ENCODE data around the gene EEF1AKMT3. TPM values are rescaled to one million over a fixed set of nuclear protein-coding genes. Genes with fewer than 3 reads are reported as not detected.

The EEF1AKMT3 gene
- total and polyA plus RNA-seq, 2 experiments from 2014 or later: 1.3 to 5.3 TPM

DNA sequence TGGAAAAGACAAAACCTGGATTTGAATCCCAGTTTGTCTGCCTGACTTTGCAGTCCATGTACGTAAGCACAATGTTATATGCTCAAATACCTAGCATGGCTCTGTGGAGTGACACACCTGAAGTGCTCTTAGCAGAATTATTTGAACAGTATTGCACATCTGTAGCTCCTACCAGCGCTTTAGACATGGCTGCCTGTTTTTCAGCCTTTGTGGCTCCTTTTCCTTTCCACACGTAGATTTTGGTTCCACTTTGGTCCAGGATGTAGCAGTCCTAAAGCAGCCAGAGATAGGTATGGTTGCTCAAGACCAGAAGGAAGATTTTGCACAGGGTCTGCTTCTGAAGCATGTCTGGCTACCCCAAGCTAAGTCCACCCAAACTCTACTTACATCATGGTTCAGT lies 37.0 kb downstream of the EEF1AKMT3 start:
- Histone ChIP-seq H3K79me2 (replicated peaks; ENCODE audit: insufficient read depth) (no peaks in the 10 kb centered on the region), H3F3A (replicated peaks; ENCODE audit: low read depth) (no peaks in the 10 kb centered on the region; the same call in 1 of the 2 replicates), H3K27me3 (ENCODE audit: insufficient read depth) (no peaks in the 10 kb centered on the region), H2AFZ (no peak overlapping the region), H3K4me1 (ENCODE audit: insufficient read depth) (0 out of 2 replicates have a peak, but pooled peaks cover 2% of the 10 kb centered on the region), H3K36me3 (ENCODE audit: insufficient read depth) (no peaks in the 10 kb centered on the region), H3K9me2 (ENCODE audit: insufficient read depth) (no peaks in the 10 kb centered on the region; the same call in 1 of the 2 replicates), H3K4me2 (no peak overlapping the region), H3K4me3 (no peak overlapping the region), H4K20me1 (replicated peaks; ENCODE audit: insufficient read depth) (no peaks in the 10 kb centered on the region), H3K27ac (ENCODE audit: low read depth) (no peak overlapping the region)
- Mint-ChIP-seq H3K9me3 (no peaks in the 10 kb centered on the region), H3K27ac (no peak overlapping the region), H3K27me3 (ENCODE audit: insufficient read depth, low read depth, poor library complexity) (peaks cover 6% of the 10 kb centered on the region), H3K4me3 (no peak overlapping the region), H3K4me1 (peaks cover 2% of the 10 kb centered on the region; the same call in 2 of the 3 replicates), H3K36me3 (ENCODE audit: low read depth) (peaks cover 4% of the 10 kb centered on the region)
- ATAC-seq: no peak
- TF ChIP-seq, protein P1, sequence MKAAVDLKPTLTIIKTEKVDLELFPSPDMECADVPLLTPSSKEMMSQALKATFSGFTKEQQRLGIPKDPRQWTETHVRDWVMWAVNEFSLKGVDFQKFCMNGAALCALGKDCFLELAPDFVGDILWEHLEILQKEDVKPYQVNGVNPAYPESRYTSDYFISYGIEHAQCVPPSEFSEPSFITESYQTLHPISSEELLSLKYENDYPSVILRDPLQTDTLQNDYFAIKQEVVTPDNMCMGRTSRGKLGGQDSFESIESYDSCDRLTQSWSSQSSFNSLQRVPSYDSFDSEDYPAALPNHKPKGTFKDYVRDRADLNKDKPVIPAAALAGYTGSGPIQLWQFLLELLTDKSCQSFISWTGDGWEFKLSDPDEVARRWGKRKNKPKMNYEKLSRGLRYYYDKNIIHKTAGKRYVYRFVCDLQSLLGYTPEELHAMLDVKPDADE (IDR thresholded peaks at IDR 0.05): no peak
- TF ChIP-seq CREB1 (CRISPR knock-in tag; IDR thresholded peaks at IDR 0.05; ENCODE audit: low read depth): no peak
- DNase-seq (ENCODE audit: low spot score): no peak

DNA sequence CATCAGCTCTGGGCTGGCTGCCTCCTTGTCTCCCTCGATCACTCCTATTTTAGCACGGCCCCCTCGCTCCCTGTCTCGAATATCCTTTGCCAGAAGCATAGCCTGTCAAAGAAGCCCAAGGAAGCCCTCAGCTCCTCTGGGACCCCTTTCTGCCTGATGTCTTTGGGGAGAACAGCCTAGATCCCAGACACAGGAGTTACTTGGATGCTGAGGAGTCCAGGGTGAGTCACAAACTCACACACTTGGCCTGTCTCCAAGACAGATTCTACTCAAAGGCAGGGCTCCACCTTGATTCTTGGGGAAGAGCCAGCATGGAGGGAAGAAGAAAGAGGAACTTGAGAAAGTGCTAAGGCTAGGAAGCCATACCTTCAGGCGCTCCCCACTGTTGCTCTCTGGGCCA lies 38.0 kb downstream of the EEF1AKMT3 start:
- H2AFZ ChIP-seq: no peak overlapping the region
- DNase-seq (ENCODE audit: low spot score): no peak
- peaks cover 9% of the 10 kb centered on the region for H3K27me3 Mint-ChIP-seq (ENCODE audit: insufficient read depth, low read depth, poor library complexity)
- H3K4me1 ChIP-seq (ENCODE audit: insufficient read depth): 0 out of 2 replicates have a peak, but pooled peaks cover 5% of the 10 kb centered on the region
- H3K4me3 Mint-ChIP-seq: no peak overlapping the region
- no peaks in the 10 kb centered on the region for H3K27me3 ChIP-seq (ENCODE audit: insufficient read depth)
- no peak overlapping the region for H3K4me3 ChIP-seq
- H3K4me1 Mint-ChIP-seq: peaks cover 11% of the 10 kb centered on the region
- no peaks in the 10 kb centered on the region for H4K20me1 ChIP-seq (replicated peaks; ENCODE audit: insufficient read depth)
- H3K27ac Mint-ChIP-seq: no peak overlapping the region
- H3K79me2 ChIP-seq (replicated peaks; ENCODE audit: insufficient read depth): no peaks in the 10 kb centered on the region
- H3K4me2 ChIP-seq: no peak overlapping the region
- no peaks in the 10 kb centered on the region; the same call in 1 of the 2 replicates for H3K9me2 ChIP-seq (ENCODE audit: insufficient read depth)
- H3K36me3 ChIP-seq (ENCODE audit: insufficient read depth): no peaks in the 10 kb centered on the region
- no peaks in the 10 kb centered on the region for H3K9me3 Mint-ChIP-seq
- peaks cover 4% of the 10 kb centered on the region for H3K36me3 Mint-ChIP-seq (ENCODE audit: low read depth)
- ATAC-seq: no peak
- H3F3A ChIP-seq (replicated peaks; ENCODE audit: low read depth): no peaks in the 10 kb centered on the region; the same call in 1 of the 2 replicates
- H3K27ac ChIP-seq (ENCODE audit: low read depth): no peak overlapping the region
- no peak for TF ChIP-seq EZH2phosphoT487 (IDR thresholded peaks at IDR 0.05; ENCODE audit: unreplicated experiment)
- TF ChIP-seq EZH2 (IDR thresholded peaks at IDR 0.05; ENCODE audit: low read depth, unreplicated experiment): no peak
- TF ChIP-seq POLR2AphosphoS5 (IDR thresholded peaks at IDR 0.05; ENCODE audit: low read depth): no peak
- TF ChIP-seq STAT1 (IDR thresholded peaks at IDR 0.05; ENCODE audit: unreplicated experiment): no peak
- TF ChIP-seq CTCF (conservative IDR thresholded peaks at IDR 0.05; ENCODE audit: low read depth in 2 of 2): no peak
- TF ChIP-seq, protein P1 (IDR thresholded peaks at IDR 0.05): no peak
- TF ChIP-seq CREB1 (CRISPR knock-in tag; IDR thresholded peaks at IDR 0.05; ENCODE audit: low read depth): no peak
- TF ChIP-seq NANOG (IDR thresholded peaks at IDR 0.05; ENCODE audit: borderline replicate concordance): no peak
- TF ChIP-seq, protein P2, sequence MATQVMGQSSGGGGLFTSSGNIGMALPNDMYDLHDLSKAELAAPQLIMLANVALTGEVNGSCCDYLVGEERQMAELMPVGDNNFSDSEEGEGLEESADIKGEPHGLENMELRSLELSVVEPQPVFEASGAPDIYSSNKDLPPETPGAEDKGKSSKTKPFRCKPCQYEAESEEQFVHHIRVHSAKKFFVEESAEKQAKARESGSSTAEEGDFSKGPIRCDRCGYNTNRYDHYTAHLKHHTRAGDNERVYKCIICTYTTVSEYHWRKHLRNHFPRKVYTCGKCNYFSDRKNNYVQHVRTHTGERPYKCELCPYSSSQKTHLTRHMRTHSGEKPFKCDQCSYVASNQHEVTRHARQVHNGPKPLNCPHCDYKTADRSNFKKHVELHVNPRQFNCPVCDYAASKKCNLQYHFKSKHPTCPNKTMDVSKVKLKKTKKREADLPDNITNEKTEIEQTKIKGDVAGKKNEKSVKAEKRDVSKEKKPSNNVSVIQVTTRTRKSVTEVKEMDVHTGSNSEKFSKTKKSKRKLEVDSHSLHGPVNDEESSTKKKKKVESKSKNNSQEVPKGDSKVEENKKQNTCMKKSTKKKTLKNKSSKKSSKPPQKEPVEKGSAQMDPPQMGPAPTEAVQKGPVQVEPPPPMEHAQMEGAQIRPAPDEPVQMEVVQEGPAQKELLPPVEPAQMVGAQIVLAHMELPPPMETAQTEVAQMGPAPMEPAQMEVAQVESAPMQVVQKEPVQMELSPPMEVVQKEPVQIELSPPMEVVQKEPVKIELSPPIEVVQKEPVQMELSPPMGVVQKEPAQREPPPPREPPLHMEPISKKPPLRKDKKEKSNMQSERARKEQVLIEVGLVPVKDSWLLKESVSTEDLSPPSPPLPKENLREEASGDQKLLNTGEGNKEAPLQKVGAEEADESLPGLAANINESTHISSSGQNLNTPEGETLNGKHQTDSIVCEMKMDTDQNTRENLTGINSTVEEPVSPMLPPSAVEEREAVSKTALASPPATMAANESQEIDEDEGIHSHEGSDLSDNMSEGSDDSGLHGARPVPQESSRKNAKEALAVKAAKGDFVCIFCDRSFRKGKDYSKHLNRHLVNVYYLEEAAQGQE (IDR thresholded peaks at IDR 0.05; ENCODE audit: unreplicated experiment): no peak
- no peak for TF ChIP-seq JUNB (IDR thresholded peaks at IDR 0.05; ENCODE audit: unreplicated experiment)
